RCC 7860 (cell line): Measurements from ENCODE around the gene TKT.
"Not testable (repeated sequence)": the region's sequence is repeated elsewhere in the genome, so short reads cannot be mapped to it uniquely, and the experiment has no call there.

Experiments used
- DNase-seq: peaks from one replicate; pipeline ENCODE4 v3.0.0-alpha.2; 2015; ENCODE audit warnings: low spot score
- FAIRE-seq: peaks from 2 replicates; lab custom pipeline; 2012; peaks lifted over from hg19 to GRCh38; lab: Jason Lieb, UNC

Gene TKT

GRCh38 chr3:53255775-53256703, at the start of gene TKT:
Gene TKT (minus strand): TSS chr3:53256022. CDS start chr3:53255942, 80 bp downstream.
- FAIRE-seq (no peak), DNase-seq (peak; percentile 64)

GRCh38 chr3:53303957-53304356, 48.1 kb upstream of the TKT start:
- DNase-seq: no peak
- no peak for FAIRE-seq

- FAIRE-seq (no peak), DNase-seq (no peak)
Observed at GRCh38 chr3:53303549-53303948, 47.7 kb upstream of the TKT start.

GRCh38 chr3:53300826-53301225, 45.0 kb upstream of the TKT start:
- no peak for FAIRE-seq
- no peak for DNase-seq

GRCh38 chr3:53299611-53300023, 43.8 kb upstream of the TKT start:
- DNase-seq (peak; percentile 55), FAIRE-seq (peak; percentile 80)

- DNase-seq: no peak
- FAIRE-seq: no peak
Observed at GRCh38 chr3:53295410-53295809, 39.6 kb upstream of the TKT start.

- no peak for DNase-seq
- FAIRE-seq: no peak
Observed at GRCh38 chr3:53293867-53294266, 38.0 kb upstream of the TKT start.

- DNase-seq (no peak), FAIRE-seq (no peak)
Observed at GRCh38 chr3:53288214-53288613, 32.4 kb upstream of the TKT start.

GRCh38 chr3:53287131-53287629, 31.4 kb upstream of the TKT start:
- DNase-seq: no peak
- no peak for FAIRE-seq

- FAIRE-seq (no peak), DNase-seq (no peak)
Observed at GRCh38 chr3:53286727-53287126, 30.9 kb upstream of the TKT start.

GRCh38 chr3:53282581-53282980, 26.8 kb upstream of the TKT start:
- FAIRE-seq (no peak), DNase-seq (no peak)

- DNase-seq (no peak), FAIRE-seq (no peak)
Observed at GRCh38 chr3:53278667-53279066, 22.8 kb upstream of the TKT start.

- FAIRE-seq: no peak
- no peak for DNase-seq
Observed at GRCh38 chr3:53274938-53275605, 19.2 kb upstream of the TKT start.

GRCh38 chr3:53273146-53273670, 17.4 kb upstream of the TKT start:
- DNase-seq (no peak), FAIRE-seq (no peak)

- FAIRE-seq (peak; percentile 94), DNase-seq (peak; percentile 99)
Observed at GRCh38 chr3:53269888-53270880, 14.4 kb upstream of the TKT start.

- FAIRE-seq, DNase-seq: not testable (repeated sequence)
Observed at GRCh38 chr3:53269193-53269592, 13.4 kb upstream of the TKT start.

GRCh38 chr3:53267766-53268165, 11.9 kb upstream of the TKT start:
- FAIRE-seq: no peak

GRCh38 chr3:53264718-53265117, 8.9 kb upstream of the TKT start:
- no peak for FAIRE-seq

More at GRCh38 chr3:53267766-53268165, 11.9 kb upstream of the TKT start:
- DNase-seq: no peak

GRCh38 chr3:53263907-53264306, 8.1 kb upstream of the TKT start:
- DNase-seq (no peak), FAIRE-seq (no peak)

More at GRCh38 chr3:53264718-53265117, 8.9 kb upstream of the TKT start:
- DNase-seq: no peak

- DNase-seq (no peak), FAIRE-seq (no peak)
Observed at GRCh38 chr3:53261712-53262111, 5.9 kb upstream of the TKT start.
